Measurements from ENCODE around the gene MYL12A.

DNA sequence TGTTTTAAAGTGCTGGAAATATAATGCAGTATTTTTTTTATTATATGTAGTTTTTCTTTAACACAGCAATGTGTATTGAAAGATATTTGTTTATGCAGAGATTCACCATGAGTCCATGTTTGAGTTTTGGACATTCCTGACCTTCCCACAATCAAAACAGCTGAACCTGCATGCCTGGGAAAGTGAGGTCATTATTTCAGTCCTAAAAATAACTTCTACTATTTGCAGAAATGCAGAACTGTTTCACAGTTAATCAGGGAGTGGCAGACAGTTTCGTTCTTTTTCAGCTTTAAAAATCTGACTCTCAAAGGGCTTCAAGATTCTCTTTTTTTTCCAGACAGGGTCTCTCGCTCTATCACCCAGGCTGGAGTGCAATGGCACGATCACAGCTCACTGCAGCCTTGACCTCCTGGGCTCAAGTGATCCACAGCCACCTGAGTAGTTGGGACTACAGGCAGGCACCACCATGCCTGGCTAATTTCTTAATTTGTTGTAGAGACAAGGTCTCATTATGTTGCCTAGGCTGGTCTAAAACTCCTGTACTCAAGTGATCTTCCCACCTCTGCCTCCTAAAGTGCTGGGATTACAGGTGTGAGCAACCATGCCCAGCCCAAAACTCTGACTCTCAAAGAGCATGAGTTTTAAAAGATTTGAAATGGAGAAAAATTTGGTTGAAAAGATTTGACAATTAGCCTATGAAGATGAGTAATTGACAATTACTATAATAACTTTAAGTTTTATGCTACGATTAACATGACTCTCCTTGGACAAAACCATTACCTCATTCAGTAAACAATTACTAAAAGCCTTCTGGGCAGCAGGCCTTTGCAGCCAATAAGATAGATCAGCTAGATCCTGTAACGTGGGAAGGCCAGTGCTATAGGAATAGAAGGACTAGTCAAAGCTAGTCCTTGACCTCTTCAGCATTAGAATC is 9.4 kb downstream of the MYL12A start:
- TF ChIP-seq CTCF (IDR thresholded peaks at IDR 0.05; ENCODE audit: borderline replicate concordance, extremely low read depth, low read length, poor library complexity, severe bottlenecking): no peak
- TF ChIP-seq EZH2 (IDR thresholded peaks at IDR 0.05; ENCODE audit: borderline replicate concordance, low read depth, low read length, severe bottlenecking): no peak
